GM23338 (cell line): ENCODE data around the gene GNA12. TPM values are rescaled to one million over a fixed set of nuclear protein-coding genes. Genes with fewer than 3 reads are reported as not detected.

Experiments used
- ATAC-seq: fragments of 200-7000 bp; cut with Tn5 transposase; 3 replicates; pipeline ENCODE4 v1.9.1; 2020
- DNase-seq: peaks from one replicate; pipeline ENCODE4 v3.0.0-alpha.2; 2015; ENCODE audit warnings: low spot score
- H2AFZ ChIP-seq: fragments of 200-600 bp; sonication (generic); 2 replicates; pipeline ENCODE4 v1.8.0; 2016; ENCODE audit warnings: antibody characterized with exemption, mild to moderate bottlenecking, moderate library complexity
- H3F3A ChIP-seq: fragments of 200-600 bp; sonication (generic); replicated peaks from 2 replicates; pipeline ENCODE4 v1.8.0; 2017; ENCODE audit warnings: antibody characterized with exemption, mixed run types, low read depth
- H3K27ac ChIP-seq: fragments of 200-600 bp; sonication (generic); 2 replicates; pipeline ENCODE4 v1.6.1; 2016; ENCODE audit warnings: low read depth
- H3K27me3 ChIP-seq: fragments of 200-600 bp; sonication (generic); 2 replicates; pipeline ENCODE4 v1.8.0; 2016; ENCODE audit warnings: mild to moderate bottlenecking, mixed run types, moderate library complexity; ENCODE audit not compliant: insufficient read depth
- H3K36me3 ChIP-seq: fragments of 200-600 bp; sonication (generic); 2 replicates; pipeline ENCODE4 v1.8.0; 2016; ENCODE audit warnings: mild to moderate bottlenecking; ENCODE audit not compliant: insufficient read depth
- H3K4me1 ChIP-seq: fragments of 200-600 bp; sonication (generic); 2 replicates; pipeline ENCODE4 v1.8.0; 2016; ENCODE audit warnings: mild to moderate bottlenecking, moderate library complexity; ENCODE audit not compliant: insufficient read depth
- H3K4me2 ChIP-seq: fragments of 200-600 bp; sonication (generic); 2 replicates; pipeline ENCODE4 v1.7.1; 2017; ENCODE audit warnings: mixed run types
- H3K4me3 ChIP-seq: fragments of 200-600 bp; sonication (generic); 2 replicates; pipeline ENCODE4 v1.6.1; 2016; ENCODE audit warnings: mixed run types
- H3K79me2 ChIP-seq: fragments of 200-600 bp; sonication (generic); replicated peaks from 2 replicates; pipeline ENCODE4 v1.8.0; 2017; ENCODE audit warnings: mild to moderate bottlenecking; ENCODE audit not compliant: insufficient read depth
- H3K9me2 ChIP-seq: fragments of 200-600 bp; sonication (generic); 2 replicates; pipeline ENCODE4 v1.8.0; 2017; ENCODE audit not compliant: insufficient read depth
- H4K20me1 ChIP-seq: fragments of 200-600 bp; sonication (generic); replicated peaks from 2 replicates; pipeline ENCODE4 v1.8.0; 2017; ENCODE audit warnings: mild to moderate bottlenecking; ENCODE audit not compliant: insufficient read depth
- H3K27ac Mint-ChIP-seq: 2 replicates; pipeline ENCODE4 v1.8.0; 2020; ENCODE audit warnings: inconsistent platforms, mild to moderate bottlenecking, moderate library complexity, mixed read lengths
- H3K27me3 Mint-ChIP-seq: 3 replicates; pipeline ENCODE4 v1.8.0; 2022; ENCODE audit warnings: low read depth, mild to moderate bottlenecking, moderate library complexity, mixed read lengths, inconsistent platforms; ENCODE audit not compliant: insufficient read depth, poor library complexity
- H3K36me3 Mint-ChIP-seq: 3 replicates; pipeline ENCODE4 v1.8.0; 2021; ENCODE audit warnings: low read depth, mild to moderate bottlenecking, inconsistent platforms, moderate library complexity, mixed read lengths
- H3K4me1 Mint-ChIP-seq: 3 replicates; pipeline ENCODE4 v1.8.0; 2020; ENCODE audit warnings: mild to moderate bottlenecking, inconsistent platforms, mixed read lengths
- H3K4me3 Mint-ChIP-seq: 3 replicates; pipeline ENCODE4 v1.8.0; 2021; ENCODE audit warnings: moderate library complexity, mild to moderate bottlenecking, inconsistent platforms, mixed read lengths
- H3K9me3 Mint-ChIP-seq: 3 replicates; pipeline ENCODE4 v1.8.0; 2020; ENCODE audit warnings: moderate library complexity, mild to moderate bottlenecking, inconsistent platforms, mixed read lengths
- CREB1 ChIP-seq: fragments of 250-450 bp; sonication (Bioruptor Pico); IDR thresholded peaks from 2 replicates; pipeline ENCODE4 v1.5.0; 2020; ENCODE audit warnings: low read depth, mild to moderate bottlenecking, moderate library complexity
- CTCF ChIP-seq, 2 experiments: fragments of 200-600 bp in 1 of 2; sonication (generic) in 1 of 2; conservative IDR thresholded peaks; 2 replicates each; pipeline versions ENCODE4 v1.5.1 to v1.6.1; 2016 to 2017; ENCODE audit warnings: antibody characterized with exemption in 2 of 2, low read depth in 2 of 2, mild to moderate bottlenecking in 2 of 2, moderate library complexity in 1 of 2
- ETS1 ChIP-seq: IDR thresholded peaks from 2 replicates; pipeline ENCODE4 v1.6.1; 2016; ENCODE audit warnings: antibody characterized with exemption
- EZH2 ChIP-seq: fragments of 200-600 bp; sonication (generic); IDR thresholded peaks from one replicate; pipeline ENCODE4 v1.8.0; 2017; ENCODE audit warnings: antibody characterized with exemption, mild to moderate bottlenecking, low read depth; ENCODE audit not compliant: unreplicated experiment
- EZH2phosphoT487 ChIP-seq: fragments of 200-600 bp; sonication (generic); IDR thresholded peaks from one replicate; pipeline ENCODE4 v1.8.1; 2018; ENCODE audit warnings: antibody characterized with exemption; ENCODE audit not compliant: unreplicated experiment
- JUNB ChIP-seq: IDR thresholded peaks from one replicate; pipeline ENCODE4 v1.6.1; 2016; ENCODE audit warnings: antibody characterized with exemption; ENCODE audit not compliant: unreplicated experiment
- NANOG ChIP-seq: IDR thresholded peaks from 2 replicates; pipeline ENCODE4 v1.6.1; 2016; ENCODE audit warnings: antibody characterized with exemption, borderline replicate concordance
- POLR2AphosphoS5 ChIP-seq: IDR thresholded peaks from 2 replicates; pipeline ENCODE4 v1.6.1; 2016; ENCODE audit warnings: antibody characterized with exemption, low read depth
- REST ChIP-seq: IDR thresholded peaks from one replicate; pipeline ENCODE4 v1.6.1; 2018; ENCODE audit warnings: antibody characterized with exemption; ENCODE audit not compliant: unreplicated experiment
- STAT1 ChIP-seq: IDR thresholded peaks from one replicate; pipeline ENCODE4 v1.6.1; 2016; ENCODE audit warnings: antibody characterized with exemption; ENCODE audit not compliant: unreplicated experiment
- ZNF114 ChIP-seq: fragments of 250-450 bp; sonication (Bioruptor Pico); IDR thresholded peaks from 2 replicates; pipeline ENCODE4 v1.5.0; 2020; ENCODE audit warnings: mild to moderate bottlenecking, moderate library complexity
- ZNF331 ChIP-seq: fragments of 250-450 bp; sonication (Bioruptor Pico); IDR thresholded peaks from 2 replicates; pipeline ENCODE4 v1.5.0; 2020; ENCODE audit warnings: low read depth, mild to moderate bottlenecking, moderate library complexity
- ZNF462 ChIP-seq: fragments of 250-450 bp; sonication (Bioruptor Pico); IDR thresholded peaks from 2 replicates; pipeline ENCODE4 v1.5.0; 2020; ENCODE audit warnings: mild to moderate bottlenecking, moderate library complexity
- polyA plus RNA-seq: library from polyadenylated mRNA; unstranded; fragments of >200 nt; fragmentation: Nextera tagmentation; extraction: Ambion mirVana; gene quantifications from 2 replicates; pipeline ENCODE4 v1.2.1, GENCODE V29; 2016
- total RNA-seq: library from RNA; depleted of rRNA; stranded (reverse); fragments of >200 nt; shearing (Covaris generic); gene quantifications from 2 replicates; pipeline ENCODE4 v1.2.3, GENCODE V29; 2014

The GNA12 gene
- total and polyA plus RNA-seq, 2 experiments from 2014 or later = 24.0 to 87.7 TPM

- Histone ChIP-seq H3K4me3 (no peak overlapping the region), H2AFZ (no peak overlapping the region), H3K4me2 (no peak overlapping the region), H3K9me2 (no peaks in the 10 kb centered on the region), H3K27me3 (no peaks in the 10 kb centered on the region), H3K79me2 (no peaks in the 10 kb centered on the region), H3F3A (0 out of 2 replicates have a peak, but pooled peaks cover under 1% of the 10 kb centered on the region), H3K27ac (no peak overlapping the region), H4K20me1 (no peaks in the 10 kb centered on the region), H3K4me1 (peaks cover 6% of the 10 kb centered on the region; the same call in 1 of the 2 replicates), H3K36me3 (no peaks in the 10 kb centered on the region)
- Mint-ChIP-seq H3K27me3 (peaks cover 7% of the 10 kb centered on the region), H3K4me1 (peaks cover 6% of the 10 kb centered on the region; the same call in 2 of the 3 replicates), H3K4me3 (no peak overlapping the region), H3K9me3 (no peaks in the 10 kb centered on the region), H3K36me3 (no peaks in the 10 kb centered on the region), H3K27ac (no peak overlapping the region)
- TF ChIP-seq ZNF331 (CRISPR knock-in tag) (no peak), EZH2 (no peak), ZNF114 (CRISPR knock-in tag) (no peak), CTCF (conservative IDR thresholded peaks at IDR 0.05; ENCODE audit: low read depth in 2 of 2) (no peak), REST (no peak), EZH2phosphoT487 (no peak), NANOG (no peak), POLR2AphosphoS5 (no peak), ETS1 (no peak), ZNF462 (CRISPR knock-in tag) (no peak), CREB1 (CRISPR knock-in tag) (no peak), STAT1 (no peak), JUNB (no peak)
- no peak for DNase-seq
- no peak for ATAC-seq
These were observed 14.5 kb upstream of the GNA12 start for GRCh38 chr7:2858621-2859020.
